ENCODE results near the gene MGAT5.

MGAT5 gene

DNA sequence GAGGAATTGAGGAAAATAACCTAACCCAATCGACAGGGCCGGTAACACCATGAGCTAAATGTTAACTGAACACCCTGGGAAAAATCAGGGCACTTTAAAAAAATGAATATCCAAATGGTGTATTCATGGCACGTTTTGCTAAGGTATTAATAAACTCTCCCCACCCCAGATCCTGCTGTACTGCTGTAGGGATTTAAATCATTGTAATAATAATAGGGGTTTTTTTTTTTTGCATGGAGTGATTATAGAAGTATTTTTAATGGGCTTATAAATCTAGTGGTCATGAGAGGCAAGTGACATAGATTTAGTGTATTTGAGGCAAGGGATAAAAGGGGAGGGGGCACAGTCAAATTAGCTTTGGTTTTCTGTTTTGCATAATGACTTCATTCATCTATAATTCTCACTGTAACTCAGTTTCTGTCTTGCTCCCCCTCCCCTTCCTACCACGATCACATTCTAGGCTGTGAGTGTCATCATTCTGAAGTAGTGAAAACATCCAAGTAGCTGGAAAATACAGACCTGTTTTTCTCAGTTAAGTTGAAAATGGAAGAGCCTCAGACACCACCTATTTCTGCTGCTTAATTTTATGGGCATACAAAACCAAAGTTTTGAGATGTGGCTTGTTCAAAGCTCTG, 18.2 kb upstream of the MGAT5 start:
- H3K27ac ChIP-seq = no peak overlapping the region
- in situ Hi-C loops (cut with HindIII; ENCODE audit: low pct_ligation_motif_present, low sequenced_read_pairs) = no loop called here
- TF ChIP-seq CTCF (IDR thresholded peaks at IDR 0.05; ENCODE audit: low read depth, low read length, missing control alignments) = no peak
- peak; percentile 21 for DNase-seq
- H3K36me3 ChIP-seq (replicated peaks) = no peaks in the 10 kb centered on the region
- H3K27me3 ChIP-seq (replicated peaks) = no peaks in the 10 kb centered on the region
- no peak overlapping the region for H3K4me3 ChIP-seq (ENCODE audit: low read depth, low read length)

DNA sequence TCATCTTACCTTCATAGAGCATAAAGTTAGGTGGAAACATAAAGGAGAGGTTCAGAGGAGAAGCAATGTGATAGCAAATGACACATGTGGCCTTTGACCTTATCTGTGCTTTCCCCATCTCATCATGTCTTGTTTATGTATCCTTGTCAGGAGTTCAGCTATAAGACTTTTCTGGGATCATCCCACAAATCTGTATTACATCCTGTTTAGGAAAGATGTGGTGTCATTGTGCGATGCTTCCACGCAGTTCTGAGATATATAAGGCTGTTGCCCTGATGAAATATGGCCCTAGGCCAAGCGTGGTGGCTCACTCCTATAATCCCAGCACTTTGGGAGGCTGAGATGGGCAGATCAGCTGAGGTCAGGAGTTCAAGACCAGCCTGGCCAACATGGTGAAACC, 15.5 kb upstream of the MGAT5 start:
- no peak for DNase-seq
- no peak overlapping the region for H3K27ac ChIP-seq
- no peaks in the 10 kb centered on the region for H3K27me3 ChIP-seq (replicated peaks)
- in situ Hi-C loops (cut with HindIII; ENCODE audit: low pct_ligation_motif_present, low sequenced_read_pairs) = no loop called here
- no peak for TF ChIP-seq CTCF (IDR thresholded peaks at IDR 0.05; ENCODE audit: low read depth, low read length, missing control alignments)
- no peaks in the 10 kb centered on the region for H3K36me3 ChIP-seq (replicated peaks)
- H3K4me3 ChIP-seq (ENCODE audit: low read depth, low read length) = no peak overlapping the region

DNA sequence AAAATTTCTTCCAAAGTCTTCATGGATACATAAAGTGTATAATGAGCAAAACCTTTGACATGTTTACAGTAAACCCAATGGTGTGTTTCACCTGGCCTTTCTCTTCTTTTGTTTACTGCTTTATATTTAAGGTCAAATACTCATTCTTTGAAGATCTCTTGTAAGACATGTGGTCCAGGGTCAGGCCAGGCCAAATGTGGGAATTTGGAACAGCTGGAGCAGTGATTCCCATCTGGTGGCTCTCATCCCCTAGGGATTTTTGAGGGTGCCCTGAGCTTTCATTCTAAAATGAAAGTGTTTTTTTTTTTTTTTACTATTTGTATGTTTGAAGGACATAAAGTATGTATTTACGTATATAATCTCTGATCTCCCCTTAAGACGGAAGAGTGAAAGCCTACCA, 13.8 kb upstream of the MGAT5 start:
- Histone ChIP-seq H3K27me3 (replicated peaks) (no peaks in the 10 kb centered on the region), H3K27ac (no peak overlapping the region), H3K36me3 (replicated peaks) (no peaks in the 10 kb centered on the region), H3K4me3 (ENCODE audit: low read depth, low read length) (no peak overlapping the region)
- DNase-seq = no peak
- in situ Hi-C loops (cut with HindIII; ENCODE audit: low pct_ligation_motif_present, low sequenced_read_pairs) = no loop called here
- TF ChIP-seq CTCF (IDR thresholded peaks at IDR 0.05; ENCODE audit: low read depth, low read length, missing control alignments) = no peak

- H3K4me3 ChIP-seq (ENCODE audit: low read depth, low read length) = no peak overlapping the region
- TF ChIP-seq CTCF (IDR thresholded peaks at IDR 0.05; ENCODE audit: low read depth, low read length, missing control alignments) = no peak
- no peak for DNase-seq
- H3K27me3 ChIP-seq (replicated peaks) = no peaks in the 10 kb centered on the region
- H3K36me3 ChIP-seq (replicated peaks) = no peaks in the 10 kb centered on the region
- in situ Hi-C loops (cut with HindIII; ENCODE audit: low pct_ligation_motif_present, low sequenced_read_pairs) = no loop called here
- H3K27ac ChIP-seq = no peak overlapping the region
Observed at GRCh38 chr2:134241911-134242310, 12.0 kb upstream of the MGAT5 start.

DNA sequence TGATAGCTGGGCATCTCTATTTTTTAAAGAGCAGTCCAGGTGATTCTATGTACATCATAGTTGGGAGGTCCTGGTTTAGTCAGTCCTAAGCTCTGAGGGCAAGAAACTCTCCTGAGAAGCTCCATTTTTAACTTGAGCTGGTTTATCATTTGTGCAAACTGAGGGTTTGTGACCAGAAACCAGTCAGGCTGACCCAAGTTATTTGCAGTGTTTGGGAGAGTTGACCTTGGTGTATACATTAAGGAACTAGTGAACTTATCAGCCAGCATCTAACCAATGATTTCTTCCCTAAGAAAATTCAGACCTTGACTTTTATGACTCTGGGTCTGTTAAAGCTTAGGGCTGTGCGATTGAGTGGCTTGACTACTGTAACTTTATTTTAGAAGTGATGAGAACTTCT, 10.6 kb upstream of the MGAT5 start:
- TF ChIP-seq CTCF (IDR thresholded peaks at IDR 0.05; ENCODE audit: low read depth, low read length, missing control alignments) = no peak
- Histone ChIP-seq H3K27ac (no peak overlapping the region), H3K27me3 (replicated peaks) (no peaks in the 10 kb centered on the region), H3K4me3 (ENCODE audit: low read depth, low read length) (no peak overlapping the region), H3K36me3 (replicated peaks) (no peaks in the 10 kb centered on the region)
- in situ Hi-C loops (cut with HindIII; ENCODE audit: low pct_ligation_motif_present, low sequenced_read_pairs) = no loop called here
- no peak for DNase-seq

- no peak for TF ChIP-seq CTCF (IDR thresholded peaks at IDR 0.05; ENCODE audit: low read depth, low read length, missing control alignments)
- H3K36me3 ChIP-seq (replicated peaks) = no peaks in the 10 kb centered on the region
- no peak for DNase-seq
- H3K4me3 ChIP-seq (ENCODE audit: low read depth, low read length) = no peak overlapping the region
- H3K27me3 ChIP-seq (replicated peaks) = no peaks in the 10 kb centered on the region
- in situ Hi-C loops (cut with HindIII; ENCODE audit: low pct_ligation_motif_present, low sequenced_read_pairs) = no loop called here
- H3K27ac ChIP-seq = no peak overlapping the region
Observed at GRCh38 chr2:134244086-134244485, 9.8 kb upstream of the MGAT5 start.

All from brain microvascular endothelial cell (primary cell).